ENCODE data around the gene MYBL2. TPM values are rescaled to one million over a fixed set of nuclear protein-coding genes. Genes with fewer than 3 reads are reported as not detected.

Gene MYBL2
- total and polyA plus RNA-seq, 2 donors (not counting 1 experiment from before 2014, with no cell fraction given): 2.7 to 35.8 TPM

- no peaks in the 10 kb centered on the region for H4K20me1 ChIP-seq (ENCODE audit: control insufficient read depth, insufficient read depth, low read length, poor library complexity, severe bottlenecking)
- H3K27me3 Mint-ChIP-seq: no peaks in the 10 kb centered on the region
- no peak overlapping the region for H3K27ac ChIP-seq (ENCODE audit: low read length in 2 of 2)
- H3K27me3 ChIP-seq (replicated peaks in 1 of 4; ENCODE audit: control extremely low read depth in 1 of 4, control insufficient read depth in 3 of 4, insufficient read depth in 4 of 4, low read length in 3 of 4): no peaks in the 10 kb centered on the region
- peak; percentile 35 for DNase-seq
- intact Hi-C loops (cut with micrococcal nuclease): loop anchor here (5.0 kb wide), 1 partner anchor 441 kb away; no protein-coding TSS in a partner anchor
- H3K9ac ChIP-seq (ENCODE audit: low read length): no peak overlapping the region
- H3K4me3 Mint-ChIP-seq: peak overlapping the region; percentile 34
- ChIA-PET POLR2A (interaction anchor here (0.6 kb wide), 1 partner anchor 208 kb away, joined by 3 read pairs; no protein-coding TSS in a partner anchor), CTCF (interaction anchor here (0.6 to 6.4 kb wide), 11 partner anchors 10 to 1043 kb away, joined by 3 to 135 read pairs (median 5); no protein-coding TSS in a partner anchor)
- no peaks in the 10 kb centered on the region for H3K9me3 ChIP-seq (ENCODE audit: control extremely low read depth in 1 of 3, control insufficient read depth in 2 of 3, insufficient read depth in 1 of 3, low read length in 2 of 3)
- ATAC-seq (ENCODE audit: low read depth): peak; percentile 68
- H3K4me3 ChIP-seq (ENCODE audit: control extremely low read depth in 1 of 5, extremely low read depth in 1 of 5, insufficient read depth in 1 of 5, low read depth in 2 of 5, low read length in 4 of 5): no peak overlapping the region
- no peaks in the 10 kb centered on the region for H3K36me3 ChIP-seq (replicated peaks in 1 of 2; ENCODE audit: control extremely low read depth in 1 of 2, control insufficient read depth in 1 of 2, extremely low read depth in 1 of 2, insufficient read depth in 2 of 2, low read length in 1 of 2)
- 10% methylated on average over 6 of the region's 11 CpGs for WGBS (ENCODE audit: insufficient coverage)
- TF ChIP-seq EZH2 (IDR thresholded peaks at IDR 0.05; ENCODE audit: borderline replicate concordance, insufficient read depth, low read depth, low read length, poor library complexity, severe bottlenecking) (no peak), CTCF (IDR thresholded peaks at IDR 0.05) (no peak)
- H3K4me1 Mint-ChIP-seq: peaks cover 33% of the 10 kb centered on the region
- peak overlapping the region; percentile 76 for H3K27ac Mint-ChIP-seq
- H3K4me1 ChIP-seq (ENCODE audit: control insufficient read depth in 2 of 2, insufficient read depth in 2 of 2, low read length in 2 of 2): peaks cover 28 to 33% of the 10 kb centered on the region in 2 donors
- H3K79me2 ChIP-seq (ENCODE audit: control insufficient read depth, insufficient read depth, low read length): no peaks in the 10 kb centered on the region
- H3K9me3 Mint-ChIP-seq (ENCODE audit: insufficient read depth): no peaks in the 10 kb centered on the region
- peak overlapping the region; percentile 34 for H3K4me2 ChIP-seq (replicated peaks; ENCODE audit: low read depth, low read length, poor library complexity, severe bottlenecking)
- H2AFZ ChIP-seq (ENCODE audit: insufficient read depth, low read depth, low read length, poor library complexity, severe bottlenecking): peak overlapping the region; percentile 67
These were observed 84.5 kb downstream of the MYBL2 start for GRCh38 chr20:43751167-43752050.

GRCh38 chr20:43752051-43752360 lies 85.1 kb downstream of the MYBL2 start:
- Histone ChIP-seq H3K9ac (ENCODE audit: low read length) (no peak overlapping the region), H3K4me1 (ENCODE audit: control insufficient read depth in 2 of 2, insufficient read depth in 2 of 2, low read length in 2 of 2) (peaks cover 28 to 33% of the 10 kb centered on the region in 2 donors), H3K4me2 (replicated peaks; ENCODE audit: low read depth, low read length, poor library complexity, severe bottlenecking) (peak overlapping the region; percentile 34), H3K27me3 (replicated peaks in 1 of 4; ENCODE audit: control extremely low read depth in 1 of 4, control insufficient read depth in 3 of 4, insufficient read depth in 4 of 4, low read length in 3 of 4) (no peaks in the 10 kb centered on the region), H3K4me3 (ENCODE audit: control extremely low read depth in 1 of 5, extremely low read depth in 1 of 5, insufficient read depth in 1 of 5, low read depth in 2 of 5, low read length in 4 of 5) (no peak overlapping the region), H3K27ac (ENCODE audit: low read length in 2 of 2) (no peak overlapping the region), H4K20me1 (ENCODE audit: control insufficient read depth, insufficient read depth, low read length, poor library complexity, severe bottlenecking) (no peaks in the 10 kb centered on the region), H3K79me2 (ENCODE audit: control insufficient read depth, insufficient read depth, low read length) (no peaks in the 10 kb centered on the region), H3K36me3 (replicated peaks in 1 of 2; ENCODE audit: control extremely low read depth in 1 of 2, control insufficient read depth in 1 of 2, extremely low read depth in 1 of 2, insufficient read depth in 2 of 2, low read length in 1 of 2) (no peaks in the 10 kb centered on the region), H3K9me3 (ENCODE audit: control extremely low read depth in 1 of 3, control insufficient read depth in 2 of 3, insufficient read depth in 1 of 3, low read length in 2 of 3) (no peaks in the 10 kb centered on the region), H2AFZ (ENCODE audit: insufficient read depth, low read depth, low read length, poor library complexity, severe bottlenecking) (no peak overlapping the region)
- Mint-ChIP-seq H3K4me3 (peak overlapping the region; percentile 34), H3K27ac (peak overlapping the region; percentile 3), H3K9me3 (ENCODE audit: insufficient read depth) (no peaks in the 10 kb centered on the region), H3K4me1 (peaks cover 33% of the 10 kb centered on the region), H3K27me3 (no peaks in the 10 kb centered on the region)
- CTCF ChIA-PET: interaction anchor here (0.8 to 6.4 kb wide), 4 partner anchors 10 to 1044 kb away, joined by 4 to 135 read pairs (median 6); no protein-coding TSS in a partner anchor
- 60% methylated on average over 2 of the region's 4 CpGs for WGBS (ENCODE audit: insufficient coverage)
- no peak for TF ChIP-seq EZH2 (IDR thresholded peaks at IDR 0.05; ENCODE audit: borderline replicate concordance, insufficient read depth, low read depth, low read length, poor library complexity, severe bottlenecking)
- no peak for TF ChIP-seq CTCF (IDR thresholded peaks at IDR 0.05)
- POLR2A ChIA-PET: no interaction called here
- ATAC-seq (ENCODE audit: low read depth) (no peak), DNase-seq (no peak)
- intact Hi-C loops (cut with micrococcal nuclease): loop anchor here (5.0 kb wide), 1 partner anchor 440 kb away; no protein-coding TSS in a partner anchor

Measured in B cell (primary cell).